ENCODE measurements around the gene TJP1. TPM values are rescaled to one million over a fixed set of nuclear protein-coding genes. Genes with fewer than 3 reads are reported as not detected.
"Not testable (repeated sequence)": the region's sequence is repeated elsewhere in the genome, so short reads cannot be mapped to it uniquely, and the experiment has no call there.

TJP1 gene
- polyA plus RNA-seq, 3 donors, result 153 to 182 (median 174) TPM

GRCh38 chr15:29670998-29671981 lies 151.0 kb downstream of the TJP1 start:
- DNase-seq, result peak; percentile 74

- DNase-seq, result no peak
Measured at GRCh38 chr15:29670266-29670665, 152.0 kb downstream of the TJP1 start.

GRCh38 chr15:29669823-29670222 lies 152.4 kb downstream of the TJP1 start:
- DNase-seq, result no peak

- peak; percentile 69 for DNase-seq
Measured at GRCh38 chr15:29668120-29668602, 154.1 kb downstream of the TJP1 start.

- DNase-seq, result no peak
Measured at GRCh38 chr15:29666241-29666640, 156.0 kb downstream of the TJP1 start.

GRCh38 chr15:29665444-29666003 lies 156.7 kb downstream of the TJP1 start:
- no peak for DNase-seq

- DNase-seq, result no peak
Measured at GRCh38 chr15:29664406-29664805, 157.9 kb downstream of the TJP1 start.

- not testable (repeated sequence) for DNase-seq
Measured at GRCh38 chr15:29657476-29657817, 164.8 kb downstream of the TJP1 start.

- DNase-seq, result no peak
Measured at GRCh38 chr15:29656636-29657475, 165.4 kb downstream of the TJP1 start.

- no peak for DNase-seq
Measured at GRCh38 chr15:29652595-29652994, 169.7 kb downstream of the TJP1 start.

GRCh38 chr15:29651476-29652233 lies 170.6 kb downstream of the TJP1 start:
- no peak for DNase-seq
